ENCODE measurements around the gene DAGLA.

The DAGLA gene

DNA sequence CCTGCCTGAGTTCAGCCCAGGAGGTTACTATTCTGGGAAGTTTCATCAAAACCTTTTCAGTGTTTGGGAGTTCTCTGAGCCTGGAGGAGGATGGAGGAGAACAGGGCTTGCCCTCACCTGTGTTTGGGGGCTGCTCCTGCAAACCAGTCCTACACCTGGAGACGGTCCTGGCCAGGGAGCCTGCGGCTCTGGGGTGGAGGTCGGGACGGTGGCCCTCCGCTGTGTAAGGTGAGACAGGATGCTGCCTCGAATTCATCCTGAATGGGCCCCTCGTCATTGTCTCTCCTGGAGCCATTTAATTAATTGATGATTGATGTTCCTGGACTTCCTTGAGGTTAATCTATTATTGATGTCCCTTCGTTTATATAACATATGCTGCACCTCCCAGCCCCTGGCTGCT lies 6.3 kb downstream of the DAGLA start:
- TF ChIP-seq CTCF (conservative IDR thresholded peaks at IDR 0.05; ENCODE audit: low read depth, low read length): no peak
- no peak for DNase-seq (ENCODE audit: low read depth)
- no peak overlapping the region for H3K4me3 ChIP-seq (ENCODE audit: low read depth, low read length)

DNA sequence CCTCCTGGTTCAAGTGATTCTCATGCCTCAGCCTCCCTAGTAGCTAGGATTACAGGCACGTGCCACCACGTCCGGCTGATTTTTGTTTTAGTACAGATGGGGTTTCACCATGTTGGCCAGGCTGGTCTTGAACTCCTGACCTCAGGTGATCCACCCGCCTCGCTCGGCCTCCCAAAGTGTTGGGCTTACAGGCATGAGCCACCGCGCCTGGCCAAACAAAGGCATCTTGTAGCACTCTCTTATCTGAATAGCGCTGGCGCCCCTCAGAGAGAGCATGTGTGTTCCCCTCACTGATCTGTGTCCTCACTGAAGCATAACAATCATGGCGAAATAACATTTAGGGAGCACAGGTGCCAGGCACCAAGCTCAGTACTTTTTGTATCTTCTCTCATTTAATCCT lies 7.2 kb downstream of the DAGLA start:
- TF ChIP-seq CTCF (conservative IDR thresholded peaks at IDR 0.05; ENCODE audit: low read depth, low read length): no peak
- H3K4me3 ChIP-seq (ENCODE audit: low read depth, low read length): no peak overlapping the region
- no peak for DNase-seq (ENCODE audit: low read depth)

GRCh38 chr11:61688365-61689163 lies 8.4 kb downstream of the DAGLA start:
- no peak for TF ChIP-seq CTCF (conservative IDR thresholded peaks at IDR 0.05; ENCODE audit: low read depth, low read length)
- DNase-seq (ENCODE audit: low read depth): no peak
- H3K4me3 ChIP-seq (ENCODE audit: low read depth, low read length): no peak overlapping the region

- TF ChIP-seq CTCF (conservative IDR thresholded peaks at IDR 0.05; ENCODE audit: low read depth, low read length): no peak
These were observed 8.9 kb downstream of the DAGLA start for GRCh38 chr11:61689164-61689496.

GRCh38 chr11:61690706-61691379 lies 10.7 kb downstream of the DAGLA start:
- TF ChIP-seq CTCF (conservative IDR thresholded peaks at IDR 0.05; ENCODE audit: low read depth, low read length): no peak
- DNase-seq (ENCODE audit: low read depth): no peak
- no peak overlapping the region for H3K4me3 ChIP-seq (ENCODE audit: low read depth, low read length)

More at GRCh38 chr11:61689164-61689496, 8.9 kb downstream of the DAGLA start:
- no peak overlapping the region for H3K4me3 ChIP-seq (ENCODE audit: low read depth, low read length)
- no peak for DNase-seq (ENCODE audit: low read depth)

DNA sequence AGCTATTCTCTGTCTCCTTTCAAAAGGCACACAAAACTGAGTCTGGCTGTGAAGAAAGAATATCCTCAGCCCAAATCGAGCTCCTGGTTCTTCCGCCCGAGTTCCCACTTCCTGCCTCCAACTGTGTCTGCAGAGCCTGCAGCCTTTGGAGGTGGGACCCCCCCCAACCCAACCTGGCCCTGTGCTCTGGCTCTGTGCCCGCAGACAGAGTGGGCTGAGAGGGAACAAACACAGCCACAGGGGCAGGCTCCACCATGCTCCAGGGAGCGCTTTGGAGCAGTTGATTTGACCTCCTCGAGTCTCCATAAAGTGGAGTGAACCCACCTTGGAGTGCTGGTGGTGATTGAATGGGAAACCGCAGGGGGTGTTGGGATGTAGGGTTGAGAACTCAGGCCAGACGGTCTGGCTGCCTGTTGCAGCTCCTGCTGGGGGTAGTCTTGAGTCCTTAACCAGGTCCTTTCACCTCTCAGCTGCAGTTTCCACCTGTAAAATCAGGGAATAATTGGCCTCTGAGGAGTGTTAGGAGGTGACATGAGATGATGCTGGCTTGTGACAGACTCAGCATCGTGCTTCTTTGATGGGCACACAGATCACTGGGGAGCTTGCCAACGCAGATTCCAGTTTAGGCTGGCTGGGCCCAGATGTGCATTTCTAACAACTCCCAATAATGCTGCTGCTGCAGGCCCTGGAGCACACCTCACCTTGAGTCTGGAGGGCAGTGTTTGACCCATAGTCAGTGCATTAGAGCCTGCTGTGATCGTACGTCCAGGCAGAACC lies 11.4 kb downstream of the DAGLA start:
- no peak for TF ChIP-seq CTCF (conservative IDR thresholded peaks at IDR 0.05; ENCODE audit: low read depth, low read length)
- no peak for DNase-seq (ENCODE audit: low read depth)
- H3K4me3 ChIP-seq (ENCODE audit: low read depth, low read length): no peak overlapping the region
